Right ventricle myocardium inferior (tissue), 1 donor: Measurements from ENCODE around the gene PRXL2B. TPM values are rescaled to one million over a fixed set of nuclear protein-coding genes. Genes with fewer than 3 reads are reported as not detected.
"Not testable (repeated sequence)": the region's sequence is repeated elsewhere in the genome, so short reads cannot be mapped to it uniquely, and the experiment has no call there.

Experiments
- ATAC-seq: fragments of 200-7000 bp; cut with Tn5 transposase; one replicate; pipeline ENCODE4 v1.9.1; 2020; ENCODE audit warnings: mild to moderate bottlenecking, moderate library complexity
- DNase-seq: peaks from one replicate; pipeline ENCODE4 v3.0.0; 2021; ENCODE audit errors: missing footprints
- intact Hi-C: fragments of 100-400 bp; cut with DNase I; formaldehyde crosslinking; loops from one replicate; pipeline ENCODE4 v1.11.0; 2022
- total RNA-seq: library from RNA; stranded (reverse); fragmentation: NEBNext Ultra II Directional; extraction: Animal tissue kit (Norgen Biotek cat#: 25700); gene quantifications from one replicate; pipeline ENCODE4 v1.2.1, GENCODE V29; 2021
- donor health status: DM: no; HTN: yes; CAD: no; lungs with severe emphysema.

Gene PRXL2B
- total RNA-seq, 1 donor from 2014 or later: 12.2 TPM

DNA sequence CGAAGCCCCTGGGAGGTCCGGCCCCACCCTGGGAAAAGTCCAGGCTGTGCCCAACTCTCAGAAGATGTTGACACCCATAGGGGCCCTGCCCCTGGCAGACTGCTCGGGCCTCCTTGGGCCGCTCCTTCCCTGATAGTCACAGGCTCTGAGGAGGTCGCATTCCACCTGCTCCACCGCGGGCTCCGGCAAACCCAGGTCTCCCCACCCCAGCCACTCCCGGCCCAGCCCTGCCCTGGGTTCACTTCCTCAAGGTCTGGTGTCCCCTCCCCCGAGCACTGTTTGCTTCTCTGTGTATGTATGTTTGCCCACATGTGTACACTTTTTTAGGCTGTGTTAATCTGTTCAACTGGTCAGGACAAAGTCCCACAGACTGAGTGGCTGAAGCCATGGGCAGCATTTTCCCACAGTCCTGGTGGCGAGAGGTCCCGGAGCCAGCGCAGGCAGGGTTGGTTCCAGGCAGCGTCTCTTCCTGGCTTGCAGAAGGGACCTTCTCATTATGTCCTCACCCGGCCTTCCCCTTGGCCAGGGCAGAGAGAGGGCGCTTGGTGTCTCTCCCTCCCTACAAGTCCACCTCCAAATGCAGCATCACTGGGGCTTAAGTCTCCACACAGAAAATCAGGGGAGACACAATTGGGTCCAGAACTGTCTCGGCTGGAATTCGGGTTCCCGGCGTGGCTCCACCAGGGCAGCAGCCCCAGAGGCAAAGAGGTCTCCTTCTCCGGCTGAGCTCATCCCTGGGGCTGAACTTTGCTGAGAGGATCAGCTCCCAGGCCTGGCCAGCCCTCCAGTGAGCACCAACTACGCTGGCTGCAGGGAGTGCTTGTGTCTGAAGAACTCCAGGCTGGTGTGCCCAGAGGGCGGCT, 10.5 kb upstream of the PRXL2B start:
- DNase-seq (peak; percentile 62), ATAC-seq (no peak)
- intact Hi-C loops: no loop called here

DNA sequence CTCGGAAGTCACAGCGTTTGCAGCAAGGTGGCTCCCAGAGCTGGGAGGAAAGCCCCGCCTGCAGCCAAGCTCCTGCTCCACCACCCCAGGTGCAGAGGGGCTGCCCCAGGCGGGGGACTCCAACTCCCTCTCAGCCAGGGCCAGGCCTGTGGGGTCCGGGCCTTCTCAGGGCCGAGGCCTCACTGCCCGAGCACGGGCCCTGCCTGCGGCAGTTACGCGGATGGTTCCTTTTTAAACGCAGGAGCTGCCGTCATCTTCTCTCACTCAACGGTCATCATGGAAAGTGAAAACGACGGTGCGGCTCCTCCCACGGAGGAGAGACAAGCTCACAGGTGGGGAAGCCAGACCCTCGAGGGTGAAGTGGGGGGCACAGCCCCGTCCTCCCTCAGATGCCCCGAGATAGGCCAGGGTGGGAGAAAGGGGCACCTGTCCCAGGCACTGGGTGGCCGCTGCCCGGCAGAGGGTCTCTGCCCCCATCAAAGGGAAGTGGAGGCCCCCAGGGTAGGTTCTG, 9.0 kb upstream of the PRXL2B start:
- ATAC-seq, intact Hi-C loops: not testable (repeated sequence)
- DNase-seq: peak; percentile 61

DNA sequence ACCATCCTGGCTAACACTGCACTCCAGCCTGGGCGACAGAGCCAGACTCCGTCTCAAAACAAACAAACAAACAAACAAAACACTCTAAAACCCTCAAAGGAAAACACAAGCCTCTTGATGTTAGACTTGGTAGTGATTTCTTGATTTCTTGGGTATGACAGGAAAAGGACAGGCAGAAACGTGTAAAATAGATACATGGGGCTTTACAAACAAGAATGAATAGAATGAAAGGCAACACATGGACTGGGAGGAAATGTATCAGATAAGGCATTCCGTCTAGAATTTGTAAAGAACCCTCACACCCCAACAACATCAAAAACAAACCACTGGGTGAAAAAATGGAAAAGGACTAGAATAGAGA, 7.8 kb upstream of the PRXL2B start:
- ATAC-seq: no peak
- DNase-seq: no peak
- intact Hi-C loops: no loop called here

DNA sequence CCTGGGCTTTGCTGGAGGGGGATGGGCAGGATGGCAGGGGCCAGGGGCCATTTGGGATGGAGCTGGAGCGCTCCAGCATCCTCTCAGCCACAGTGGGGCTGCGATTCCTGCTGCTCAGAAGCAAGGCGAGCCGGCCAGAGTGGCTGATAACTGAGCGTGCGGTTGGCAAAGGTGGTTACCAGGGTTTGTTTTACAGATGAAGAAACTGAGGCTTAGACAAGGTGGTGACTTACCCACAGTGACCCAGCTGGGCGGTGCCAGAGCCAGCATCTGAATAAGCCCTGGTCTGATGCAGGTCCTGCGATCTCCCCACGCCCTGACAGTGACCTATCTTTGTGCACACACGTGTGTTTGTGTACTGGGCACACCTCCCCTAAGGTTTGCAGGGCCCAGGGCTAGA, 5.9 kb upstream of the PRXL2B start:
- intact Hi-C loops: no loop called here
- ATAC-seq: no peak
- DNase-seq: peak; percentile 43

DNA sequence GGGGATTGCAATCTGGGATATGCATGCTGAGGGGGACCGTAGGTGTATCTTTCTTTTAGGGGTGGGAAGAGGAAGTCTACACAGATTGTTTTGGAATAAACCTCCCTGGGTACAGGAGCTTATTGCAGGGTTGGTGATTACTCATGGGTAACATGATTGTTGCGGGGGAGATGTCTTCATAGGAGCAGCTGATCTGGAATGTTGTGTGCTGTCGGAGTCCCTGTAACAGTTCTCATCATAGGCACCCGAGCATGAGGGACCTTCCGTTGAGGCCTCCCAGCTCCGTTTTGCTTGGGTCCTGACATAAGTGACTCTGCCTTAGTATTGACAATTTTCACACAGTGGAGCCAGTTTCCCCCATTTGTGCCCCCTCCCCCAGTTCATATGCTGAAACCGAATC, 4.2 kb upstream of the PRXL2B start:
- intact Hi-C loops: no loop called here
- DNase-seq (no peak), ATAC-seq (no peak)

DNA sequence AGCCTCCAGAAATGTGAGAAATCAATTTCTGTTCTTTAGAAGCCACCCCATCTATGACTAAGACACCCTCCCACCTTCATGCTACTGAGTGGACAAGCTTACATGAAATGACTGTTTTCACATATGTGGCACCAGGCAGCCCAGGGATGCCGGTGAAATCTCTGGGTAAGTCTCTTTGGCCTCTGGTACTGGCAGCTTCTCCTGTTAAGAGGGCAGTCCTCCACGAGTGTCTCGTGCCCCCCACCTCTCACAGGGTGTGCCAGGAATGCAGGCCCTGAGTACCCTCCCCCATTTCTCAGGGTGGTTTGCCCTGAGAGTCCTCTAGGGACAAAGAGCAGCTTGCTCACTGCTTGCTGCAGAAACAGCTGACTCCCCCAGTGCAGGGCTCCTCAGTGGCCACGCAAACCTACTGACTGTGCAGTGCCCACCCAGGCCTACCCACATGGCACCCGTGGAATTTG, 3.2 kb upstream of the PRXL2B start:
- no peak for ATAC-seq
- intact Hi-C loops: no loop called here
- no peak for DNase-seq

DNA sequence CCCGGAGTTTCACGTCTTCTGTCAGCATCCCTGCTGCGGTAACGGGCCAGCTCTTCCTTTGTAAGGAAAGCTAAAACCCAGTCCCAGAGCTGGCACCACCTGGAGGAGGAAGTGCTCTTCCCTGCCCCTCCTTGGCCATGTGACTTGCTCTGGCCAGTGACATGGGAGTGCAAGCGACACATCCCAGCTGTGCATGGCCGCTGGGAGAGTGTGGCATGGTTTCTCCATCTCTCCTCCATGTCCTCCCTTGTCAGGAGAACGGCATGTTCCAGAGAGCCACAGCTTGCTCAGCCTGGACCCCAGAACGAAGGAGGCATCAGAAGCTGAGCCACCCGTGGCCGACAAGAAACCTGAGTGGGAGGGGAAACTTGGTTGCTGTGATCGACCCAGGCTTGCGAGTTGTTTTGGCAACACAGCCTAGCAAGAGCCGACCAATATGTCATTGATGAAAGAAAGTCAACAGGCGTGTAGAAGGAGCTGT, 2.7 kb upstream of the PRXL2B start:
- intact Hi-C loops: no loop called here
- peak; percentile 51 for DNase-seq
- no peak for ATAC-seq

DNA sequence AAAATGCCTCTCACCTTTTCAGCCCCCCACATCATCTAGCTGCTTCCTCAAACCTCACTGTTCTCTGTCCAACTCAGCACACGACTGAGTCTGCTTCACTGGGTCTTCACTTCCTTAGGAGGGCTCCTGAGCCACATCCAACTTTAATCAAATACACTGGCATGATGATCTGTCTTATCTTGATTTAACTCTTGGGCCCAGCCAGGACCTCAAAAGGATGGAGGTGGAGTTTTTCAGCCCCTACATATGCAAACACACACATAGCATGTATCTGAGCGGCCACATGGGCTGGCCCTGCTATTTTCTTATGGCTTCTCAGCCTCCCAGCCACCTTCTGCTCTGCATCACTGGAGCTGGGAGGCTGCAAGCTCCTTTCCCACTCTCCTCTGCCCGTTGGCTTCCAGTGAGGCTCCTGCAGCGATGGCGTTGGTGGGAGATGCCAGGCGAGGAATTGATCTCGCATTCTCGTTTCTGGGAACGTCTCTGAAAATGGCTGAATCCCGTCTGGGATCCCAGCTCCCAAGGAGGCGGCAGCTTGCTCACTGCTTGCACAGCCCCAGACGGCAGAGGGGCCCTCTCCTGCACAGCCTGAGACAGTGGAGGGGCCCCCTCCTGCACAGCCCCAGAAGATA, 1.8 kb upstream of the PRXL2B start:
- ATAC-seq (no peak), DNase-seq (peak; percentile 18)
- intact Hi-C loops: no loop called here

DNA sequence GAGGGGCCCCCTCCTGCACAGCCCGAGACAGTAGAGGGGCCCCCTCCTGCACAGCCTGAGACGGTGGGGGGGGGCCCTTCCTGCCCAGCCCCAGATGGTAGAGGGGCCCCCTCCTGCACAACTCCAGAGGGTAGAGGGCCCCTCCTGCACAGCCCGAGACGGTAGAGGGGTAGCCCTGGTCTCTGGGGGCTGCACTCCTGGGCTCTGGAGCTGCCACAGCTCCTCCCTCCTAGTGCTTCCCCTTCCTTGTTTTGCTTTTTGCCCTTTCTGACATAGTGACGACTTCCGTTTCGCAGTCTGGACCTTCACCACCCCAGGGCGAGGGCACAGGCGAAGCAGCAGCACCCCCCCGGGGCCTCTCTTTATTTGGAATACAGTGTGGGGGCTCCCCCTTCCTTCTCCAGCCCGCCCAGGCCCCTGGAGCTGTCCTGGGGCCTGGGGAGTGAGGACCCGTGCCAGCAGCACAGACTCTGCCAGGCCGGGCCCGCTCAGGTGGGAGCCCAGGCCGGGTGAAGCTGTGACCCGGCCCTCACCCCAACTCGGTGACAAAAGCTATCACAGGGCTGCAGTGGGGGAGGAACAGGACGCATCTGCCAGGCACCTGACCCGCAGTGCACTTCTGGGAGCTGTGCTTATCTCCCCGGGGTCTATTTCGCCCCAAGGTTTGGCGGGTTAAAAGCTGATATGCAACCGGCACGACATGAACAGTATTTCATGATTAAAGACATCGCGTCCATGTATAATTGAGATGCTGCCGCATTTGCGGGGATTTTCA, 1.1 kb upstream of the PRXL2B start:
- DNase-seq (peak; percentile 88), ATAC-seq (peak; percentile 38)
- intact Hi-C loops: loop anchor here (2.0 kb wide), 1 partner anchor 57 kb away; no protein-coding TSS in a partner anchor

DNA sequence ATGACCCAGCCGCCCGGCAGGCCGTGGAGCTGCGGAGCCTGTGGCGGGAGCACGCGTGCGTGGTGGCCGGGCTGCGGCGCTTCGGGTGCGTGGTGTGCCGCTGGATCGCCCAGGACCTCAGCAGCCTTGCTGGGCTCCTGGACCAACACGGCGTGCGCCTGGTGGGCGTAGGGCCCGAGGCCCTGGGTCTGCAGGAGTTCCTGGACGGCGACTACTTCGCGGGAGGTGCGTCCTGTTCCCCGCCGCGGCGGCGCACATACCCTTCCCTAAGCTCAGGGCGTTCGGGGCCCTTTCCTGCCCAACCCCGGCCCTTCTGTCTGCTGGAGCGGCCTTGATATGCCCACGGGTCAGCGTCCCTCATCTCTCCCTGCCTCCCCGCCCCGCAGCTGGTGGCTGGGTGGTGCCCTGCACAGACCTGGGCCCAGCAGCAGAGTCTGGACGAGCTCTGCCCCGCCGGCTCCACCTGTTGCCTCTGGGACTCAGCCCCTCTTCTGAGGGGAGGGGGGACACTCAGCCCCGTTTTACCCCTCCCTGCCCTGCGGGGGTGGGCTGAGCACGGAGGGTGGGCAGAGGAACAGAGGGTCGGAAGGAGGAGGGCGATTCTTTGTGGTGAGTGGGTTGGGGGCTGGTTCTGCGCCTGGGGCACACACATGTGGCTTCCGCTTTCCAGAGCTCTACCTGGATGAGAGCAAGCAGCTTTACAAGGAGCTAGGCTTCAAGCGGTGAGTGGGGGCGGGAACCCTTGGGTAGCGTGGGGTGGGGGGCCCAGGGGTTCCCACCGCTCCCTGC, 688 bp downstream of the PRXL2B start:
- DNase-seq (peak; percentile 77), ATAC-seq (no peak)
- intact Hi-C loops: loop anchor here (2.0 kb wide), 1 partner anchor 56 kb away; no protein-coding TSS in a partner anchor

DNA sequence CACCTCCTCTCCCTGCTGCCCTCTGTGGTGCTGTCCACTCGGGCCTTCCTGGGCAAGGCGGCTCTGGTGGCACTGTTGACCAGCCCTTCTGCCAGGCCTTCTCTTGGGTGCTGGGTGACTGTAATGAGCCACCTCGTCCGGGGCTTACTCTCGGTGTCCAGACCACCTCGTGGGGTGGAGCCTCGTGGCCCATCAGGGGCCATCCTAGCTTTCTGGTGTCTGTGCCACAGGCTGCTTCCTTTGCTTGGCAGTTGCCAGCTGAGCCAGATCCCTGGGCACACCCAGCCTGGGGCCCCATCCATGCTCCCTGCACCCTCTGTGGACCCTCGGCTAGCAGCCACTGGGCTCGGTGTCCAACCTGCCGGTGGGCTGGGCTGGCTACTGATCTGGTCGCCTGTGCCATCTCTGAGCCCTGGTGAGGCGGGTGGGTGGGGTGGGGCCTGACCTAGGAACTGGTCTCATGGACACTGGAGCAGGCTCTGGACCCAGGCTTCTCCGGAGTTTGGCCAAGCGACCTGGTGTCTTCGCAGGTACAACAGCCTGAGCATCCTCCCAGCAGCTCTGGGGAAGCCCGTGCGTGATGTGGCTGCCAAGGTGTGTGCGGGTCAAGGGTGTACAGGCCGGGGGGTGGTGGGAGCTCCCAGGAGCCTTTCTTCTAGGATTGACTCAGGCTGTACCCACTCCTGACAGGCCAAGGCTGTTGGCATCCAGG, 1.4 kb downstream of the PRXL2B start:
- intact Hi-C loops: loop anchor here (2.0 kb wide), 1 partner anchor 55 kb away; no protein-coding TSS in a partner anchor
- no peak for ATAC-seq
- DNase-seq: peak; percentile 57

DNA sequence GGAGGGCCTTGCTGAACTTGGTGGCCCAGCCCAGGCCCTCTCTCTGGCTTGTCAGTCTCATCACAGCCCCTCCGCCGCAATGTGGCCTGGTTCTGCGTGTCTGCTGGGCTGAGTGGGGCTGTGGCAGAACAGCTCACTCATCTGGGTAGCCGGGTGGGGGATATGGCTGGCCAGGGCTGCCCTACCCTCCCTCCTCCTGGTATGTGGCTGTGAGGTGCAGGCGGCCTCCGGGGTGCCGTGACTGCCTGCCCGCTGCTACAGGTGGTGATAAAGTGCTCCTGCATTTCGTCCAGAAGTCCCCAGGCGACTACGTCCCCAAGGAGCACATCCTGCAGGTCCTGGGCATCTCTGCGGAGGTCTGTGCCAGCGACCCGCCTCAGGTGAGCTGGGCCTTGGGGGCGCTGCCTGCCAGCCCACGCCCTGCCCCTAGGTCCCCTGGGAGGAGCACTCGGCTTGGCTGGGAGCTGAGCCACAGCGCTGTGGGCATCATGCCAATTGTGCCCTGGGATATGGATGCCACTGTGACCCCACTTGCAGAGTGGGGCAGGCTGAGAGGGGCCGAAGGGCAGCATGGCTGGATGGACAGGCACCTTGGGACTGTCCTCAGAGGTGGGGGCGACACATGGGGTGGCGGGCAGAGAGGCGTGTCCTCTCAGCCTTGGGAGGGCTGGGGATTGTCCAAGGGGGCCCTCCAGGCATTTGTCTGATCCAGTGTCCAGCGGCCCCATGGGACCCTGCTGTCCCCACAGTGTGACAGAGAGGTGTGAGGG, 2.3 kb downstream of the PRXL2B start:
- no peak for ATAC-seq
- intact Hi-C loops: no loop called here
- DNase-seq: peak; percentile 64

DNA sequence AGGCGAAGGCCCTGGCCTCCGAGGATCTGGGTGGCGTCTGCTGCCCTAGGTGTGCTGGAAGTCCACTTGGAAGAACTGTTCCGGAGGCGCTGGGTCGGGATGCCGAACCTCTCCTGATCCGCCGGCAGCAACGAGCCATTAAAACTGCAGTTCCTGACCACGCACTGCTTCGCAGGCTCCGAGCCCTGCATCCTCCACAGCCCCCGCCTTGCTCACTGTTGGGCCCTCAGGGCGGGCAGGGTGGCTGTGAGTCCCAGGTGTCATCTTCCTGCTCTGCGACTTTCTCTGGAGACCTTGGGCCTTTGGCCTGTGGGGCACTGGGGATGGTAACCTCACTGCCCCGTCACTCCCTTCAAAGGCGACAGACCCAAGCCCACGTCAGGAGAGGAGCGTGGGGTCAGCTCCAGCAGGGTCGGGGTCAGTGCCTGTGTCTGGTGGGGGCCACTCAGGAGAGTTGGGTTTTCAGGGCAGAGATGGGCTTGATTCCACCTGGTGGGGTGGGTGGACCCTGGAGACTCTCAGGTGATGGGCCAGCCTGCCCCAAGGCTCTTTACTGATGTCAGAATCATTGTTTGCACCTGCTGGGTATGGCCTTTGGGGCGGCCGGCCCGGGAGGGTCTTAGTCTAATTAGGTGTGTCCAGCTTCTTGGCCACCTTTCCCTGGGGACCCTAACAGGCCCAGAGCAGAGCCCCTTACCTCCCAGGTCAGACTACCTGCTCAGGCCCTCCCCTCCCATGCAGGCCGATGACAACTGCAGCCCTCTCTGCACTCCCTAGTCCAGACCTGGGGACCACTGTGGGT, 3.1 kb downstream of the PRXL2B start:
- intact Hi-C loops: no loop called here
- ATAC-seq (no peak), DNase-seq (peak; percentile 20)

DNA sequence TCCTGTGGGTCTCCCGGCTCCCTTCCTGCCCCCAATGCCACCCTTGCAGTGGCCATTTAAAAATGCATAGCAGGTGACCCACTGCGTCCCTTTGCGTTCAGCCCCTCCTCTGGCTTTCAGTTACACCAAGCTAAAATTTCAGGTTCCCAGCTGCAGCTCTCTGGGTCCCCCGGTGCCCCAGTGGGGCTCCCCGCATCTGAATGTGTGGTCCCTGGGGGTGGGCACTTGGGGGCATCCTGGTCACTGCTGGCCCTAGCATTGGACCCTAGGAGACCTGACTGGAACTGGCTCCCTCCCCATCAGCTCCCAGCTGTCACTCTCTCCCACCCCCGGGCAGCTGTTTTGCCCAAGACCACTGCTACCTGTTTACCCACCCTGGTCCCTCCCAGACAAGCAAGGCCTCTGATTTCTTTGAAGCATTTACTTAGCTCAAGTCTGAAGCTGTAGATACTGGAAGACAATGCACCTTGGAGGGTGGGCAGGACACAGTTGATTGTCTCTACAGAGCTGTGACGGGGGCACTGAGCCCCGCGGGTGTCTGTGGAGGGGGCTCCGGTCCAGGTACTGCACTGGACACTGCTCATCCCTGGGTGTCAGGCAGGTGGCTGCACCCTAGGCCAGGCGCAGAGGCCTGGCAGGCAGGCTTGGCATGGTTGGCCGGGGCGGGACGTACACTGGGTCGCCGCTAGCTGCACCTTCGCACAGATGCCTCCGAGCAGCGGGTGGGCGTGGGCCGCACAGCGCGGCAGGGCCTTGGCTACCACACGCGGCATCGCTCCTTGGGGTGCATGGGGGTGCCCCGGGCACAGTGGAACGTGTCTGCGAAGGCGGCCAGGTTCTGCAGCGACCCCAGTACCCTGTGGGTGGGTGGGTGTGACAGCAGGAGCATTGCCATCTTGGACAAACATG, 3.9 kb downstream of the PRXL2B start:
- DNase-seq: peak; percentile 62
- intact Hi-C loops: no loop called here
- ATAC-seq: no peak

DNA sequence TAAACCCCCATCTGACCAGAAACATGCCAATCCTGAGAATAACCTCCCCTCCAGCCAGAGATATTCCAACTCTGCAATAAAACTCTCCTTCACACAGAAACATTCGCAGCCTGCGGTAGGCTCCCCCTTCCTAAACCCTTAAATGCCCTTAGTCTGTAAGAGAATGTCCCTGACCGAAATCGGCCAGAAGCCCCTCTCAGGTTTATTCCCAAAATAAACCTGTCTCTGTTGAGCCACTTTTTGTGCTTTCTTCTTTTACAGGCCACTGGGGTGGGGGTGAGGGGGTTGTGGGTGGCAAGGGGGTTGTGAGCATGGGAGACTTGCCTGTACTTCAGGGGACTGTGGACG, 4.6 kb downstream of the PRXL2B start:
- DNase-seq: no peak
- intact Hi-C loops: no loop called here

More for the DNA sequence above, 4.6 kb downstream of the PRXL2B start:
- ATAC-seq: no peak
